ENCODE data around the gene CCDC177.

The CCDC177 gene

DNA sequence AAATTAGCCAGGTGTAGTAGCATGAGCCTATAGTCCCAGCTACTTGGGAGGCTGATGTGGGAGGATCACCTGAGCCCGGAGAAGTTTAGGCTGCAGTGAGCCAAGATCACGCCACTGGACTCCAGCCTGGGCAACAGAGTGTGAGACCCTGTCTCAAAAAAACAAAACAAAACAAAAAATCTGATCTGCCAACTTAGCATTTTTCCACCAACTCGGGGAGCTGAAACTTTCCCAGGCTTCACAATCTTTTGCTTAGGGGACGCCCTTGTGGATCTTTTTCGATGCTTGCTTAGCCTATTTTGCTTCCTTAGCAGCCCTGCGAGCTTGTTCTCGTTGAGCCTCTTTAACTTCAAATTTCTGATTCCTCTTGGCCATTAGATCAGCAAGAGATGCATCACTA, 13.8 kb downstream of the CCDC177 start:
- DNase-seq = no peak

DNA sequence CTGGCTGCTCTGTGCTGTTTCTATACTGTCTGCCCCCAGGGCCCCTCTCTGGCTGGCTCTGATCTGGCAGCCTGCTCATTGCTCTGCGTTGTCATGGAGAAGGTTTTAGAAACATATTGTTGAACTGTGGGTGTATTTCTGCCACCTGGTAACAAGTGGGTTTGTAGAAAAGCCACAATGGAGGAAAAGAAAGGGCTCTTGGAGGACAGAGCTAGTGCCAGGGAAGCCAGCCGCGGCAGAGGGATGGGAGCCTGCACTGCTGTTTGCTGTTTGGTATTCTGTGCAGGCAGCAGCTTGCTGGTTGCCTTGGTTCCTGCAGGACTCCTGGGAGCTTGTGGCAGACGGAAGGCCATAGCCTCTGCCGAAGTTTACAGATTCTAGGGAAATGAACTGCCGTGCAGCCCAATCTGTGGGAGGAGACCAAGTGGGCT, 15.1 kb downstream of the CCDC177 start:
- no peak for DNase-seq

DNA sequence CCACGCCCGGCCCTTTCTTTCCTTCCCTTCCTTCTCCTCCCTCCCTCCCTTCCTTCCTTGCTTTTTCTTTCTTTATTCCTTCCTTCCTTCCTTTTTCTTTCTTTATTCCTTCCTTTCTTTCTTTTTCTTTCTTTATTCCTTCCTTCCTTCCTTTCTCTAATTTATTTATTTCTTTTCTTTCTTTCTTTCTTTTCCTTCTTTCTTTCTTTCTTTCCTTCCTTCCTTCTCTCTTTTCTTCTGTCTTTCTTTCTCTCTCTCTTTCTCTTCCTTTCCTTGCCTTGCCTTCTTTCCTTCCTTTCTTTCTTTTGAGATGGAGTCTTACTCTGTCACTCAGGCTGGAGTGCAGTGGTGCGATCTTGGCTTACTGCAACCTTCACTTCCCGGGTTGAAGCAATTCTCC, 15.9 kb downstream of the CCDC177 start:
- DNase-seq = no peak

DNA sequence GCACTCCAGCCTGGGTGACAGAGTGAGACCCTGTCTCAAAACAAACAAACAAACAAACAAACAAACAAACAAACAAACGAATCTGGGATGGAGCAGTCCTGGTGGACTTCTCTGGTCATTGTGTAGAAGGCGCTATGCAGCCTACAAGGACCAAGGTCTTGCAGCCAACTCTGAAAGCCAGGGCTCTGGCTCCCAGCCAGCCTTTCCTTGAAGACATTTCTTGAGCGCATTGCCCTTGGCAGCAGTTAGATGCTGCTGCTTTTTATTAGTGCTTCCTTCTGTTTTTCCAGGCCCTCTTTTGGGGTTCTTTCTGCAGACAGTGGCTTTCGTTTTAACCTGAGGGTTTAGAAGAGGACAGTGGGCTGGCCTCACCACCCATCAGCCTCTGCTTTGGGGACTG, 20.2 kb downstream of the CCDC177 start:
- no peak for DNase-seq

DNA sequence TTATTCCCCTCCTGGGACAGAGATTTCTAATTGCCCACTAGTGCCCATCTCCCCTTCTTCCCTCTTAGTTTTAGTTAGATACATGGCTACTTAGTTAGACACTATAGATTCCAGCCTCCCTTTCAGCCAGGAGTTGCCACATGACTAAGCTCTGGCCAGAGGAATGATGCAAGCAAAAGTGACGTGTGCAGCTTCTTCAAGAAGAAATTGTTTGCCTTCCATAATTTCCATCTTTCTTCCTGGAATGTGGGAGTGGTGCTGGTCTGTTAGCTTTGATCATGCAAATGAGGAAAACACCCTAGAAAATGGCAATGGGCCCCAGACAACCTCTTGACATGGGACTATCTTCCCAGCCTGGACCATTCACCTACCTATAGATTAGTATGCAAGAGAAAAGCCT, 21.4 kb downstream of the CCDC177 start:
- no peak for DNase-seq

DNA sequence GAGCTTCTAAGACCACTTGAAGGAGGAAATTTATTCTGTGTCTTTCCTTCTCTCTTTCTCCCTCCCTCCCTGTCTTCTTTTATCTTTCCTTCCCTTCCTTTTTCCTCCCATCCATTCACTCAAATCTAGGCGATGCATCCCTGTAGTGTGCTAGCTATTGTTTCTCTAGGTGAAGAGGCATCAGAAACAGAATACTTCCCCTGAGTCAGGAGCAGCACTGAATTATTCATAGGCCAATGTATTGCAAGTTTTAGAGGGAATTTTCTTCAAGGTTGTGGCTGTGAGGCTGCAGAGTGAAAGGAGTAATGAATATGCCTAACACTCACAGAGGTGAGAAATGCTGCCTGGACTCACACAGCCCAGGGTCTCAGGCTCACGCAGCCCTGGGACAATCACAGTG, 23.2 kb downstream of the CCDC177 start:
- DNase-seq = no peak

DNA sequence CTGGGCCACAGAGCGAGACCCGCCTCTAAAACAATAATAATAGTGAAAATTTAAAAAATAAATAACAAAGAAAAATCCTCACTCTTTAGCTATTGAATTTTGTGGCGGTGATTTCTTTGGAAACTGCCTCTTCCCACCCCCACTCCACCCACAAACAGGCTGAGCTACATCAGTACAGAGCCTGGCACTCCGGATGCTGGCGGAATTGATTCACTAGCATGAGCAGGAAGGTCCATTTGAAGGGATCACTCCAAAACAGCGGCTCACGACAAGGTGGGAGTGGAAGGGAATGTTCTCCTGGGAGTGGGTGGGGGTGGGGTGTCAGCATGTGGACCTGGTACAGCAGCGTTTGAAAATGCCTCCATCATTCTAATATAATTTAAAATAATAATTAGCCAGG, 26.1 kb downstream of the CCDC177 start:
- DNase-seq = no peak

DNA sequence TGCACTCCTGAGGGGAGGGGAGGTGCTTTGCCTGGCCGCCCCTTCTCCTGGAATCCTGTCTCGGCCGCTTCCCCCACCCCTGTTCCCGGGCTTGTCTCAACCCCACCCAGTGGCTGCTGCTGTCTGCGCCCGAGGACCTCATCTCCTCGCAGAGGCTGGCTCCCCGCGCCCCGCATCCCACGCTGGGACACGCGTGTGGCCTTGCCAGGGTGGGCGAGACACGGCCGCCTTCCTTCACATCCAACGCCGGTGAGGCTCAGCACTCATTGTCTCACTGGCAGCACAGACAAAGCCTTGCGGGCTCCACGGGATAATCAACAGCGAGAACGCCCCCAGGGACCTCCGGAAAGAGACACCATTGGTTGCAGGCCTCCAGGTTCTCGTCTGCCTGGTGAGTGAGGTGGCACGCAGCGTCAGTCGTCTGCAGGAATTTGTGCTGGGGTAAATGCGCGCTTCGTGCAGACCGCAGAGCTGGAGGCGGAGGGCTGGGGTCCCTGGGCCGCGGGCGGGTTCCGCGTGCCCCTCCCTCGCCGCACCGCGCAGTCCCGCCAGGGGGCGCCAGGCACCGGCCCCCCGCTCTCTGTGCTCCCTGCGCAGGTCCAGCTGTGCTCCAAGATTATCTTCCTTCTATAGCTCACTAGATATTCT, 26.8 kb downstream of the CCDC177 start:
- no peak for DNase-seq

DNA sequence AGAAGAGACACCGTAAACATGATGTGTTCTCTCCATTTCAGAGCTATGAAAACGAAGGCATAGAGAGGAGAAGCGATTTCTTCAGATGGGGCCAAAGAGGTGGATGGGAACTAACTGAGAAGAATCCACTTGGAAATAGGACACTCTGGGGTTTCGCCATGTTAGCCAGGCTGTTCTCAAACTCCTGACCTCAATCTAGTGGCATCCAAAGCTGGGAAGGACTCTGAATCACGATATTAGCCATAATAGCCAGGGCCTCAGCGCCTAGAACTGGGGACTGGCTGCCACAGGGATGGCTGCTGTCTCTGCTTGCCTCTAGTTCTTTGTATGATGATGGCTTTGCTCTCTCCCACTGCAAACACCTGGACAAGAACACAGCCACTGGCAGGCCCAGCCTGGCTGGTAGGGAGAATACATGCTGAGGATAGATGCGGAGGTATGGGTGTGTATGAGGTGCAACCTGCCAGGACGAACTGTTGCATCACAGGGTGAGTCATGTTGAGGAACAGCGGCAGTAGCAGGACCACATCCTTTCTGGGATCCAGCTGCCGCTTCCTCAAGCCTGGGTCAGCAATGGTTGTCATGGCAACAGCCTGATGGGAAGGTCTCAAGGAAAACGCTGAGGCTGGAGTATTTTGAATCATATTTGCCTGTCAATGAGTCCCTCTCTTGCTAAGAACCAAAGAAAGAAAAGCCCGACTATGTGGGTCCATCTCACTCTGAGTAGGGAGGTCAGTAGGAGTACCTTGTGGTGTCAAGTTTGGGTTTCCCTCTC, 31.1 kb downstream of the CCDC177 start:
- DNase-seq = no peak

DNA sequence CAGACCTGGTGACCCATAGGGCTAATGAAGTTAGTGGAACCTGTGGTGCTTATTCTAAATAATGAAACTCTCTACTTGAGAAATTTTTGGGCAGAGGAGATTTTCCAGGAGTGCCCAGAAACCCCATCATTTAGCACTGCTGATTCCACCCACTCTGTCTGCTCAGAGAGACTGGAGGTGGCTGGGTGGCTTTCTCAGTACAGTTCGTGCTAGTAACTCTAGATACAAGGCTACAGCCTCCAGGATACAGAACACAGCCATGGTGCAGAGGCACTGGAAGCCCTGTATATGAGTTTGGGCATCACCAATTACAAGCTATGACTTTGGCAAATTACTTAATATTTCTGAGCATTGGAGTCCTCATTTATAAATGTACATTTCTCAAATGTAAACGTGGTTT, 32.4 kb downstream of the CCDC177 start:
- no peak for DNase-seq

DNA sequence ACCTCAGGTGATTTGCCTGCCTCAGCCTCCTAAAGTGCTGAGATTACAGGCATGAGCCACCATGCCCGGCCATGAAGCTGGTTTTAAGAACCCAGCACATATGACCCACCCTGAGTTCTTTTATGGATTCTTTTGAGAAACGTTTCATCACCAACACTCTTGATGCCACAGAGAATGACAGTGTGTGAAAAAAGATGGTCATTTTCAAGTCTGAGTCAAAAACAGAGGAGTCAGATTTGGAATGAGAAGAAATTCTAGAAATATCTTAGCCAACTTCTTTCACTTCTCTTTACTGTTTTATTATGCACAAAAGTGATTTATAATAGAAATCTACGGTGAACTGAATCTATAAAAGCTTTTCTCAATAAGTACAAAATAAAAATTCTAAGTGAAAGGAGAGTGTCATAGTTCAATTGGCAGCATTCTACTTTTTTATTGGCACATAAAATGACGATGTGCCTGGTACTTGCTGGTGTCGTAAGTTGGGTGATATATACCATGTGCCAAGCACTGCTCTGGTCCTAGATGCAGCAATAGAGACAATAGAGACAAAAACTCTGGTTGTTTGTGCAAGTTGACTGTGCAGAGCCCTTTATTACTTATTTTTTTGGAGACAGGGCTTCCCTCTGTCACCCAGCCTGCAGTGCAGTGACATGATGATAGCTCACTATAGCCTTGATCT, 33.9 kb downstream of the CCDC177 start:
- DNase-seq = no peak

DNA sequence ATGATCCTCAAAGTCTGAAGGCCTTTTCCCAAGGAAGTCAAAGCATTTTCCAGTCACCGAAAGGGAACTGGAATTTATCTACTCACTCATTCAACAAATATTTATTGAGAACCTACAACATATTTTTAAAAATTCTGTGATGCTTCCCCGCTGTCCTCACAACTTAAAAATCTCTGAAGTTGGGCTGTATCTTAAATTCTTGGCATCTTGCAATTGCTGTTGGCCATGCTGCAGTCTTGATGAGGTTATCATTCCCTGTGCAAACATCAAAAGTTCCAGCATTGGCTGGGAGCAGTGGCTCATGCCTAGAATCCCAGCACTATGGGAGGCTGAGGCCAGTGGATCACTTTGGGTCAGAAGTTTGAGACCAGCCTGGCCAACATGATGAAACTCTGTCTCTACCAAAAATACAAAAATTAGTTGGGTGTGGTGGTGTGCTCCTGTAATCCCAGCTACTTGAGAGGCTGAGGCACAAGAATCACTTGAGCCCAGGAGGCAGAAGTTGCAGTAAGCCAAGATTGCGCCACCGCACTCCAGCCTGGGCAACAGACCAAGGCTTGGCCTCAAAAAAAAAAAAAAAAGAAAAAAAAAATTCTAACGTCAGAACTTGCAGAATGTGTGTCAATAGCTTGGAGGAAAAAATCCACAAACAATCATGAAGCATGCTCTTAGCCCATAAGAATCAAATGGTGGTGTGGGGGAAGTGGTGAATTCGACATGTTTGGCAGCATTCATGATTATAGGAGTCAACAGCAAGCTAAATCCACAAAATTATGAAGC, 34.9 kb downstream of the CCDC177 start:
- DNase-seq = no peak

DNA sequence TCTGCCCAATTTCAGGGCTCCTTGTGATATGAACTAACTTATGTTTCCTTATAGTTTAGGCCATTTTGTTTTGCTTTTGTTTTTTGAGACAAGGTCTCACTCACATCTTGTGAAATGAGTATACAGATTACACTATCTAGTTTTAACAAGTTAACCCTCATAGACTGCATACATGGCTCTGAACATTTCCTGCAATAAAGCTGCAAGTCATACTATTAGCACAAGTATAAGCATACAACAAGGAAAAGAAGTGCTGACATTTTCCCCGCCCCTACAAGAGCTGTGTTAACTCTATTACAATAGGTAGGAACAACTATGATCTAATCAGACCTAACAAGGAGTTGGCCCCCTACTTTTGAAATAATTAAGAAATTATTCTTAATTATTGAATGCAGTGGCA, 35.9 kb downstream of the CCDC177 start:
- no peak for DNase-seq

DNA sequence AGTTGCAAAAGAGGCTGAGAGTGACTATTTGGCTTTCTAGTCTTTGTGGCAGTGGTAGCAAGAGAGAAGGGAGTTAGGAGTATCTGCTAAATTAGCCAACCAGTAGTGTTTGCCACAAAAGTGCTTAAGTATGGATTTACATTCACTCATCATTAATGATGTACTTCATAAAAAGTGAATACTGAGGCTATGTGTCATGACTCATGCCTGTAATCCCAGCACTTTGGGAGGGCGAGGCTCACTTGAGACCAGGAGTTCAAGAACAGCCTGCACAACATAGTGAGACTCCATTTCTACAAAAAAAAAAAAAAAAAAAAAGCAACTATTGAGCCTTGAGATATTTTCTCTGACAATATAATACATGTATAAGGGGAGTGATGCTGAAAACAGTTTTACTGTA, 36.8 kb downstream of the CCDC177 start:
- no peak for DNase-seq

DNA sequence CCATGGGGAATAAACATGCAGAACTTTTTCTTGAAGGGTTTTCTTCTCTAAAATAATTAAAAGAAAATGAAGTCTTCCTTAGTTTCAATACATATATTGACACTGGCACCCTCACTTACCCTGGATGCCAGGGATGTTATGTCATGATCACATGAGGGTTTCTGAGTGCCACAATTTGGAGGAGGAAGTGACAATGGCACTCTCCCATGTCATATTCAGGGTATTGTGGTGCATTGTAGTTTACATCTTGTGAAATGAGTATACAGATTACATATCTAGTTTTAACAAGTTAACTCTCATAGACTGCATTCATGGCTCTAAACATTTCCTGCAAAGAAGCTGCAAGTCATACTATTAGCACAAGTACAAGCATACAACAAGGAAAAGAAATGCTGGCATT, 37.7 kb downstream of the CCDC177 start:
- DNase-seq = no peak

DNA sequence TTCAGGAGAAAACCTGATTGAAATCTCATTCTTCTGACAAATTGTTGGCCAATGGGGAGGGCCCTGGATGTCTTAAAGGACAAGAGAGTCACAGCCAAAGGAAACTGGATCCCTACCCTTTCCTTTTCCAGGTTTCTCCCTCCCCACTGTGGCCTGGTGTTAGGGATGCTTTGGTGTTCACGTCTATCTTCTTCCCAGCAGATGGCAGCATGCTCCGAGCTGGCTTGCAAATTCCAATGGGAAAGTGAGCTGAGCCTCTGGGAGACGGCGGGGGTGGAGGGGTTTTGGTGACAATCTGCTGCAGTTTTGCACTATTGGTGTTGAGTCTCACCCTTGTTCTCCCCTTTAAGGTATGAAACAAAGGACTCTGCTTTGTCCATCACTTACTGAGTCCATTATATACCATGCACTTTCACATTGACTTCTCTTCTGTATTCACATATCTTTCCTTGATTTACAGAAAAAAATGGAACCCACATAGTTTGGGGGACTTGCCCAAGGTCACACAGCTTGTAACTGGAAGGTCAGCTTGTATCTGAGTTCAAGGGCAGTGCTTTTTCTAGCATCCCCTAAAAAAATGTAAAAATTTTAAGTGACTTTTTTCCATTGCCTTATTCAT, 39.3 kb downstream of the CCDC177 start:
- no peak for DNase-seq

DNA sequence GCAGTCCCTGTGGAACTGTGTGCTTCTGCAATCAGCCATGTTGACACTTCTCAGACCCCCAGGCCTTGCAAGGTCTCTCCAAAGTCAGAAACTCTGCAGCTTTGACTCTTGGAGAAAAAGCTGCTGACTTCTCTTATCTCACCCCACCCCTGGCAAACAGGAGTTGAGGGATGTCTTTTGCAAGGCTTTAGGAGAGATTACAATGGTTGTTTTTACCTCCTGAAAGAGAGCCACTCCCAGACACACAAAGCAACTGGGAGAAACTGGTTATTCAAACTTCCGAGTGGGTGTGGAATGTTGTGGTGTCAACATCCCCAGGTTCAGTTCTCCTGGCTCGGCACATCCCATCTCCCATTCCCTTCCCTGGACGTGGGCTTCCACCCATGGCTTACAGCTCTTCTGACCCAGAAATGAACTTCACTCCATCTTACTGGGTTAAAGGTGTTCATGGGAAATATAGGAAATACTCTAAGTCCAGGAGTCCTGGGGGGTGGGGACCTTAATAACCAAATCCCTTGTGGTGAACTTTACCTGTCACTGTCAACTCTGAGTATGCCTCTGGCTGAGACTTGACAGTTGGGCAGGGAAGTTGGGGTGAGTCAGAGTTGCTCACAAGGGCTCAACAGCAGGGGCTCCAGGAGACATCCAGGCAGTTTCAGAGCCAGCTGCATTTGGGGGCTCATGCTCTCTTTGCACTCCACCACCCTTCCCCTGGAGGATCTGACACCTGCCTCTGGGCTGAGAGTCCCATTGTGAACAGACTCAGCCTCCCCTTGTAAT, 41.9 kb downstream of the CCDC177 start:
- no peak for DNase-seq

DNA sequence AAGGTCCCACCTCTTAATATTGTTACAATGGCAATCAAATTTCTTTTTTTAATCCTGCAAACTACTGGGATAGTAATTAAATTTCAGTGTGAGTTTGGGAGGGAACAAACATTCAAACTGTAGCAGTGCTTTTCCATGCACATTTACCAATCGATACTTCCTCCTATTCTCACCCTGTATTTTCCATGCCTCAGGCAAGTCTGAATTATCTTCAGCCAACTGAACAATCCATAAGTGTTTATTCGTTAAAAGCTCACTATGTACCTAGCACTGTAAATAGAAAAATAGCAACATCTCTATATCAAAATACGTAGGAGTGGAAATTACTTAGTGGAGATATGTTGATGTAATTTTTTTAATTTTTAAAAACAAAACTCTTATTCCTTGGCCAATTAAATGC, 43.5 kb downstream of the CCDC177 start:
- no peak for DNase-seq

DNA sequence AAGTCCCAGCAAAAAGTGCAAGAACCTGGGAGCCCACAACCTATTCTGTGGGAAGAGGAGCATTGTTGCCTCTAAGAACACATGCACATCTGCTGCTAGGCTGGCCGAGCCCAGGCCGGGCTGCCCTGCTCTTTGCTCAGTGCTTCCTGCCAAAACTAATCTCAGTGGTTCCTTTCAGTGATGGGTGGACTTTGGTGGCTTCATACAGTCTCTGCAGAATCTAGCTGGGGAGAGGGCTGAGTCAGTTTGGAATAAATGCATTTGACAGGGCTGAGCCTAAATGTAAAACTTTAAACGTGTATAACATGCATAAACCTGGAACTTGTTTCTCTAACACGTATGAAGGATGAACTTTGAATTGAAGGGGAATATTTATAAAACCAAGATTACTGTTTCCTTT, 44.6 kb downstream of the CCDC177 start:
- DNase-seq = no peak

DNA sequence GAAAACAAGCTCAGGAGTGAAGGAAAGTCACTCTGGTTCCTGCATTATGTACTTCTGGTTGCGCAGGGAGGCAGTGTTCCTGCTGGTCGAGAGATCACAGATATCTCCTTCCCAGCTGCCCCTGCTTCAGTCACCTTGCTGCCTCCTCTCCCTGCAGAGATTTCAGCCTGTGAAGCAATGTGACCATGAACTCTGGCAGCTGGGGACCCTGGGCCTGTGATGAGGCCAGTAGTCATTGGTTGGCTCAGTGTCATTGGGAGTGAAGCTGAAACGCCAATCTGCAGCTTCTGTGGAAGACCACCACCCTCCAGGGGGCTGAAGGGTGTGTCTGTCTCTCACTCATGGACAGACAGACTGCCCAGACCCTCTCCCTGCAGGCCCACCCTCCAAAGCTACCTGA, 45.1 kb downstream of the CCDC177 start:
- DNase-seq = no peak

DNA sequence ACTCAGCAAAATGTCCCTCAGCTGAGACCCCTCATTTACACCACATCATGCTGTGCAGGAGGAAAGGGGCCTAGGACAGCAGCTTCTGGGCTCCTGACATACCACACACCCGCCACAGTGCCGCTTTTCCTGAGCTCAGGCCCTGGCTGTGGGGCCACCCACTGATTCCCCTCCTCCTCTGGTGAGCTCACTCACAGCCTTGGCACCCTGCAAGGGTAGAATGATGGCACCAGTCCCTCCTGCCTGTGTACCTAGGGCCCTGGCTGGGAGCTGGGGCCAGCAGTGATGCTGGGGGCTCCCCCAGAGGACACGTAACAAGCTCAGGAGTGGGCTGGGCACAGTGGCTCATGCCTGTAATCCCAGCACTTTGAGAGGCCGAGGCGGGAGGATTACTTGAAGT, 45.7 kb downstream of the CCDC177 start:
- no peak for DNase-seq

DNA sequence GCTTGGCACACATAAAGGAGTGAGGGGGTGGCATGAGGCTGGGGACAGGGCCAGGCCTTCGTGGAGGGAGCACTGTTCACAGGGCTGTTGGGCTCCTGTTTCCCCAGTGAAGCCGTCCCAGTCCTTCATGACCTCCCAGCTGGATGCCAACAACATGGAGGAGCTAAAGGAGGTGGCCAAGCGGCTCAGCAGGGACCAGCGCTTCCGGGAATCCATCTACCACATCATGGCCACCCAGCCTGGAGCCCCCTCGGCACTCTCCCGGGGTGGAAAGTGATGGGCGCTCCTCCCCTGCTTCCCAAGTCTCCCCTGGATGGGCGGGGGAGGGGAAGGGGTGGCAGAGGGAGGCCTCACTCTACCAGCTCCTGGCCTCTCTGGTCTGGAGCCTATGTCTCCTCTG, 46.5 kb downstream of the CCDC177 start:
- DNase-seq = no peak
